ENCODE data around the gene MAGEF1.
"Not testable (repeated sequence)": the region's sequence is repeated elsewhere in the genome, so short reads cannot be mapped to it uniquely, and the experiment has no call there.

MAGEF1 gene

DNA sequence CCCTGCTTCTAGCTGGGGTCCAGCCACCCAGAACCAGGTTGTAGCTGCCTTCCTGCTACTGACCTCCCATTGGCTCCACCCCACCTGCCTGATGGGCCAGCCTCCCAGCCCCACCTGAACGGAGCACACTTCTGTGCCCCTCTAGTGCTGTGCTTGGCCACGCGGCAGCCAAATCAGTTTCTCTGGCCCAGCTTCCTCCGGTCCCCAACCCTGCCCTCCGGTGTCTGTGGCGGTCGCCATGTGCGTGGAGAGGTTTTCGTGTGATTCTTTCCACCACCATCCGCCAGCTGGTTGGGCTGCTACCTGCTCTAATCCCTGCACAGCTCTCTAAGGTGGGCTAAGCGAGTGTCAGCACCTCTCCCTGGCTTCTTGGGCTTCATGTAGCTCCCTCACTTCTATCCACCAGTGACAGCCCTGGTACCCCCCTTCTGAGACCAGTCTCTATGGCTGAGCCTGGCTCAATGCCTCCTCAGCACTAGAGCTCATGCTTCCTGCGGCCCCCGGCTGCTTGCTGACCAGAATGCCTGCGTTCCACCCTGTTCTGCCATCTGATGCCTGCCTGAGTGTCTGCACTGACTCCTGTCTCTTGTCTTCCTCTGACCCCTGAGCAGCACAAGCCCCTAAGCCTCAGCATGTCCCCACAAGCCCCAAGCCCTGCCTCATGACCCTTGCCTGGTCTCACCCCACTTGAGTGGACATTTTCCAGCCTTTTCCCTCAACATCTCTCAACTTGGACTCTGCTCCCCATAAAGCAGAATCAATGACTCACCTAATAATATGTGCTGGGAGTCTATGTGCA, 23.2 kb upstream of the MAGEF1 start:
- Histone ChIP-seq H3K4me3 (ENCODE audit: low read depth, low read length) (no peak overlapping the region), H3K36me3 (no peaks in the 10 kb centered on the region), H3K4me1 (no peaks in the 10 kb centered on the region), H3K9me3 (no peaks in the 10 kb centered on the region), H3K27me3 (no peaks in the 10 kb centered on the region)
- TF ChIP-seq, protein P1, sequence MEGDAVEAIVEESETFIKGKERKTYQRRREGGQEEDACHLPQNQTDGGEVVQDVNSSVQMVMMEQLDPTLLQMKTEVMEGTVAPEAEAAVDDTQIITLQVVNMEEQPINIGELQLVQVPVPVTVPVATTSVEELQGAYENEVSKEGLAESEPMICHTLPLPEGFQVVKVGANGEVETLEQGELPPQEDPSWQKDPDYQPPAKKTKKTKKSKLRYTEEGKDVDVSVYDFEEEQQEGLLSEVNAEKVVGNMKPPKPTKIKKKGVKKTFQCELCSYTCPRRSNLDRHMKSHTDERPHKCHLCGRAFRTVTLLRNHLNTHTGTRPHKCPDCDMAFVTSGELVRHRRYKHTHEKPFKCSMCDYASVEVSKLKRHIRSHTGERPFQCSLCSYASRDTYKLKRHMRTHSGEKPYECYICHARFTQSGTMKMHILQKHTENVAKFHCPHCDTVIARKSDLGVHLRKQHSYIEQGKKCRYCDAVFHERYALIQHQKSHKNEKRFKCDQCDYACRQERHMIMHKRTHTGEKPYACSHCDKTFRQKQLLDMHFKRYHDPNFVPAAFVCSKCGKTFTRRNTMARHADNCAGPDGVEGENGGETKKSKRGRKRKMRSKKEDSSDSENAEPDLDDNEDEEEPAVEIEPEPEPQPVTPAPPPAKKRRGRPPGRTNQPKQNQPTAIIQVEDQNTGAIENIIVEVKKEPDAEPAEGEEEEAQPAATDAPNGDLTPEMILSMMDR (IDR thresholded peaks at IDR 0.05; ENCODE audit: low read depth, low read length): no peak
- no peak for DNase-seq

DNA sequence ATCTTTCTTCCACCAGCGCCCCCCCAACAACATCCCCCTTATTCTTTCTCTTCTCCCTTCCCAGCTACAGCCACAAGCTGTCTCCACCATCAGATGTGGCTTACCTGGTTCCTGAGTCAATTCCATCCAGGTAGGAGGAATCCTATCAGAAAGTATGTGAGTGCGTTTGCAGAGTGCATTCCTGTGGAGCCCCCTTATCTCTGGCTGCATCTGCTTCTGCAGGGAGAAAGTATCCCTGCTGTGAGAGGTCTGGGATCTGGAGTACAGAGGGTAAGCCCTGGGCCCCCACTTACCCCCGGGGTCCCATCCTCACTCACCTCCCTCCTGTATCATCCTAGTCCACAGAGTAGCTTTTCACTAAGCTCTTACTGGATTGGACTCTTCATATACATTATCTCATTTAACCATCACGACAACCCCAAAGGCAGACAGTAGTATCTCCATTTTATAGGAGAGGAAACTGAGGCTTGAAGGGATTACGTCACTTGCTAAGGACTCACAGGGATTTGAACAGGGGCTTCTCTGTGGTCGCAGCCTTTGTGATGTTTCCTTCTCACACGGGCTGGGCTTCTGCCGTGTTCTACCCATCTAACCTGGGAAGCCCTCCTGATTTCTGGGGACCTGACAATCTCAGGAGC, 22.2 kb upstream of the MAGEF1 start:
- Histone ChIP-seq H3K4me1 (no peaks in the 10 kb centered on the region), H3K27me3 (no peaks in the 10 kb centered on the region), H3K9me3 (no peaks in the 10 kb centered on the region), H3K4me3 (ENCODE audit: low read depth, low read length) (no peak overlapping the region), H3K36me3 (no peaks in the 10 kb centered on the region)
- TF ChIP-seq, protein P1 (IDR thresholded peaks at IDR 0.05; ENCODE audit: low read depth, low read length): no peak
- DNase-seq: no peak

DNA sequence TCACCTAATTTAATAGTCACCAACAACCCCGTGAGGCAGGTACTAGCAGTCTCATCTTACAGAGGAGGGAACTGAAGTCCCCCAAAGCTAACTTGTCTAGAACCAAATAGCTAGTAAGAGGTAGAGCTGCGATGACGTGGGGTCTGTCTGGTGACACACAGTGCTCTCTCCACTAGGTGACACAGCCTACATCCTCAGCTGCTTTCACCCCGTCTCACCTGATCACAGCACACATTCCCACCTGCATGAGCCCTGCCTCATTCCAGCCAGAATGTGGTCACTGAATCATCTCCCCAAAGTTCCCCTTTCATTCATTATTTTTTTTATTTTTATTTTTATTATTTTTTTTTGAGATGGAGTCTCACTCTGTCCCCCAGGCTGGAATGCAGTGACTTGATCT, 21.3 kb upstream of the MAGEF1 start:
- TF ChIP-seq, protein P1 (IDR thresholded peaks at IDR 0.05; ENCODE audit: low read depth, low read length): no peak
- Histone ChIP-seq H3K27me3 (no peaks in the 10 kb centered on the region), H3K9me3 (no peaks in the 10 kb centered on the region), H3K4me1 (no peaks in the 10 kb centered on the region), H3K4me3 (ENCODE audit: low read depth, low read length) (no peak overlapping the region), H3K36me3 (no peaks in the 10 kb centered on the region)
- no peak for DNase-seq

DNA sequence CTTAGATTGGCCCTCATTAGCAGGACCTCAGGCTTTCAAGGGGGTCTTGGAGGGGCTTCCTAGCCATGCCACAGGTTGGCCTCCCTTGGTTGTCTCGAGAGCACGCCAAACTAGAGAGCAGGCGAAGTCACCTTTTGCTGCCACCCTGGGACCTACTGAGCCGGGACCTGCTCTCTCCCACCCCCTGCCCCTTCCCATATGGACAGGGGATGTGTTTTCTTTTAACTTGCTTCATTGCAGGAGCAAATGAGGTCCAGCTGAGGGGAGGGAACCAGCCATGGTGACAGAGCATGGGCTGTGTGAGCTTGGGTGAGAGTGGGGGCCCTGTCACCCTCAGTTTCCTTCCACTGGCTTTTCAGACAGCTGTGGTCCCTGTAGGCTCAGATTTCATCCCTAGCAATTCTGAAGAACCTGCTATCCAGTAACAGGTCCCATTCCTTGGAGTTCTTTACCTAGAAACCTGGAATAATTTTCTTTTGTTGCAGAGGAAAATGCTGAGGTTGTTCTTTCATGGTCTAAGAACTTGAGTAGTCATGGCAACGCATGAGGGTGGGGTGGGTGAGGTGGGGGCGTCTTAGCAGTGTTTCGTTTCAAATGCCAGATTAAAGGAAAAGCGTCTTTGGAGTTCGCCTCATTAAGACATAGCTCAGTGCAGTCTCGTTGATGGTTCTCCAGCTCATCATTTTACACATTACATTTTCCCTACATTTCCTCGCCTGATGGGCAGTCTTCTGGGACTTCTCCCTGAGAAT, 20.1 kb upstream of the MAGEF1 start:
- Histone ChIP-seq H3K36me3 (no peaks in the 10 kb centered on the region), H3K27me3 (no peaks in the 10 kb centered on the region), H3K4me3 (ENCODE audit: low read depth, low read length) (no peak overlapping the region), H3K9me3 (no peaks in the 10 kb centered on the region), H3K4me1 (no peaks in the 10 kb centered on the region; the same call in 1 of the 2 replicates)
- TF ChIP-seq, protein P1 (IDR thresholded peaks at IDR 0.05; ENCODE audit: low read depth, low read length): no peak
- no peak for DNase-seq

DNA sequence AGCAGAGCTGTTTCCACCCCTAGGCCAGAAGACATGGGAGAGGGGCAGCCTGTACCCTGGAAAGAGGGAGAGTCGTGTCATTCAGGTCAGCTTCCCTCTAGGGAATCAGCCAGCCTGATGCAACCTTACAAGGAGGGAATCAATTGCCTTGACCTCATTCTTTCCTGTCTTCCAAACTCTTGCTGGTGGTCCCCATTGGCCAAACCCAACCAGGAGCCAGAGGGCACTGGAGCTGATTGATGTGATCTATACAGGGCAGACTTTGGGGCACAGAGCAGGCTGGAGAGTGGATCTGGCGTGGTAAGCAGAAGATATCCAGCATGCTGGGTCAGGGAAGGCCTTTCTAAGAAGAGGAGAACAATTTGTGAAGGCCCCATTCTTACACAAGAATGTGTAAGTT, 19.1 kb upstream of the MAGEF1 start:
- no peak overlapping the region for H3K4me3 ChIP-seq (ENCODE audit: low read depth, low read length)
- DNase-seq: no peak
- no peaks in the 10 kb centered on the region for H3K36me3 ChIP-seq
- no peaks in the 10 kb centered on the region for H3K27me3 ChIP-seq
- H3K4me1 ChIP-seq: peaks cover 2% of the 10 kb centered on the region
- TF ChIP-seq, protein P1 (IDR thresholded peaks at IDR 0.05; ENCODE audit: low read depth, low read length): no peak
- no peaks in the 10 kb centered on the region for H3K9me3 ChIP-seq

DNA sequence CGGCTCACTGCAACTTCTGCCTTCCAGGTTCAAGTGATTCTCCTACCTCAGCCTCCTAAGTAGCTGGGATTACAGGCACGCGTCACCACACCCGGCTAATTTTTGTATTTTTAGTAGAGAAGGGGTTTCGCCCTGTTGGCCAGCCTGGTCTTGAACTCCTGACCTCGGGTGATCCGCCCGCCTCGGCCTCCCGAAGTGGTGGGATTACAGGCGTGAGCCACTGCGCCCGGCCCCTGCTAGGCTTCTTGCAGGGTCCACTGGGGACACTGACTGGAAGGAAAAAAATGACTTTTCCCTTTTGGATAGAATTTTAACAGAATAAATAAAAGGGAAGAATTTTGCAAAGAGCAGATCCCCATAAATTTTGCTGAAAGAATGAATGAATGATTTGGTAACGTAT, 17.3 kb upstream of the MAGEF1 start:
- not testable (repeated sequence) for H3K4me3 ChIP-seq (ENCODE audit: low read depth, low read length); DNase-seq; H3K4me1 ChIP-seq; H3K27me3 ChIP-seq; H3K9me3 ChIP-seq; H3K36me3 ChIP-seq
